GM19351 (cell line): ENCODE data around the gene PEAK1.
"Not testable (repeated sequence)": the region's sequence is repeated elsewhere in the genome, so short reads cannot be mapped to it uniquely, and the experiment has no call there.

Experiments
- ATAC-seq: cut with Tn5 transposase; IDR thresholded peaks from one replicate; pipeline ENCODE4 v1.9.1; 2021; ENCODE audit warnings: mild to moderate bottlenecking, moderate library complexity; ENCODE audit not compliant: unreplicated experiment

The PEAK1 gene

DNA sequence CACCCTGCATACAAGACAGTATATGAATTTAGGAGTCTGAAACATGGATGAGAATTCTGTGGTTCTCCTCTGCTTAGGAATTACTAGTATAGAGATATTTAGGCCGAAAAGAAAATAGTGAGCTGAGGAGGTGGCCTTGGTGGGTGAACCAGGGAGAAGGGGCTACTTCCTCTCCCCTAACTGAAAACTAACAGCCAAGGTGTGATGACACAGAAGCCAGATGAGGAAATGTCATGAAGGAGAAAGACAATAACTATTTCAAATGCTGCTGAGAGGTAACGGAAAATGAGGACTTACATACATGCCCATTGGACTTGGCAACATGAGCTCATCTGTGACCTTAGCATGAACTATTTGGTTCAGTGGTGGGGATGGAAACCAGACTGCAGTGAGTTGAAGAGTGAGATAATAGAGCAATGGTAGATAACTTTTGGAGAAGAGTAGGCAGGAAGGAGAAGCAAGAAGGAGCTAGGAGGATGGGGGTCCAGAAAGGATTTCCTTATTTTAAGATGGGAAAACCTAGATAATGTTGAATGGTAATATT lies 234.6 kb downstream of the PEAK1 start:
- no peak for ATAC-seq

DNA sequence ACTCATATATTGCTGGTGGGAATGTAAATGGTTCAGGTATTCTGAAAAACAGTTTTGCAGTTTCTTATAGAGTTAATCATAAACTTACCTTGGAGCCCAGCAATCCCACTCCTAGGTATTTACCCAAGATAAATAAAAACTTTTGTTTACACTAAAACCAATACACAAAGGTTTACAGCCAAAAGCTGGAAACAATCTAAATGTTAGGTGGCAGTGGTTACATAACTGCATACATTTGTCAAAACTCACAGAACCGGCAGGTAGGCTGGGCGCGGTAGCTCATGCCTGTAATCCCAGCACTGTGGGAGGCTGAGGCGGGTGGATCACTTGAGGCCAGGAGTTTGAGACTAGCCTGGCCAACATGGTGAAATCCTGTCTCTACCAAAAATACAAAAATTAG lies 235.6 kb downstream of the PEAK1 start:
- not testable (repeated sequence) for ATAC-seq

DNA sequence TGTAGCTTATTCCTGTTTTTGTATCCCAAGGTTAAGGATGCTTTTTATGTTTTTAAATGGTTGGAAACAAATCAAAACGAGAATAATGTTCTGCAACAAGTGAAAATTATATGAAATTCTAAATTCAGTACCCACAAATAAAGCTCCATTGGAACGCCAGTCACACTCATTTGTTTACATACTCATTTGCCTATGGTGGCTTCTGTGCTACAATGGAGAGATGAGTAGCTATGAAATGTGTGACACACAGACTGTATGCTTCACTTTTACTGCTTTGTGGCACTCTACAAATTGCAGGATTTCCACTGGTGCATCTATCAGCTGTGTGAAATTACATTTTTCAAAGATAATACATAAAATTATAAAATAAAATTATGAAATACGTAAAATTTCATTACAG lies 236.8 kb downstream of the PEAK1 start:
- ATAC-seq = no peak

DNA sequence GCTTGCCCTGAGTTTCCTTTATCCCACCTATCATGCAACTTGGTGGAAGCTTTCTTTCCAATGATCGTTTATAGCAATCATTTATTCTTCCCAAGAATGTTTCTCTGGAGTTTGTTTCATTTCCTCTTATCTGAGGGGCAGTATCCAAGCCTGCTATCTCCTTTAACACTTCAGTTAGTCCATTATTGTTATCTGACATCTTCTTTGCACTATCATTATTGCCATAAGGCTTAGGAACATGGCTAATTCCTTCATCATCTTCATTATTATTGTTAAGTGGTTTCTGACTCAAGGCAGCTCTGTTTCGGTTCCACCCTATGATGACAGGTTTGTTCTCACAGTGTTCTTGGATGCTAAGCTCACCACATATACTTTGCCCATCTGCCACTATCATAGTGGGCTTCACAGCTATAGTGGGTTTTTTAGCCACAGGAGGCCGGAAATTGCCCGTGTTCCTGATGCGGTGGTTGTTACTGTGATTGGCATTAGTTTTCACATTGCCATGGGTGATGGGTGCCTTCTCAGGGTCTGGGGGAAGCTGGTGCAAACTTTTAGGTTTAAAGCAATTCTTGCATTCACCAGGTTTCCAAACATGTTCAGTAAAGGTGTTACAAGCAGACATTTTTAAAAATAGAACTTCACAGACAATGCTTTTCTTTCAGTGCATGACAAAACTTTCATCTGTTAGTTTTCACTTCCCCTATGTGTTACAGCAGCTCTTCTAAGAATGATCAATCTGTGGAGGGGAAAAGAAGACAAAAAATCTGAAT lies 238.4 kb downstream of the PEAK1 start:
- peak; percentile 47 for ATAC-seq

DNA sequence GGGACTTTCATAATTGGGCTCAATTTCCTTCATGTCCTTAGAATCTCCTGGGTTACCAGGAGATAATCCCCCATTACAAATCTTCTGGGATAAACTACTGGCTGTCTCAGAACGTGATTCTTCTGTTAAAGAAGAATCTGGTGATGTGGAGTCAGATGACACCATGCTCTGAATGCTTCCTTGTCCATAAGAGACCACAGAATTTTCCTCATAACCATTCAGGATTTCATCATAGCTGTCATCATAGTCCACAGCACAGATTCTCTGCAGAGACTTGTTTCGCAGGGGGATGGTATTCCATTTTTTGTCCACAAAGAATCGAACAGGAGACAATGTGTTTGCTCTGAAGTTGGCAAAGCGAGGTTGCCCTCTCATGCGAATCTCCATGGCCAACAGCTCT lies 239.1 kb downstream of the PEAK1 start:
- no peak for ATAC-seq

DNA sequence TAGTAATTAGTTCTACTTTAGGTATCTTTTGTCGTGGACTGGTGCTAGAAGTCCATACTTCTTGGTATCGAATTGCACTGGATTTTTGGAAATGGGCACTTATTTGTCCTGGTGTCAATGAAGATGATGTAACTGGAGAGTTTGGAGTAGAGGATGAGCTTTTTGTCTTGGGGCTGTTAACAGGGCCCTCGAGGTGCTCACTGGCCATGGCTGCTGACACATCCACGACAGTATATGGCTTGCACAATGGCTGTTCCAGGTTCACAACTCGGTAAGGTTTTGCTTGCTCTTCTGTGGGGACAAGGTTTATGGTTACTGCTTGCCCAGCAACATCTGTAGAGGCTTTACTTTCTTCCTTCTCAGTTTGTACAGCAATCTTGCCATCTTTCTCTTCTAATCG lies 239.6 kb downstream of the PEAK1 start:
- no peak for ATAC-seq

DNA sequence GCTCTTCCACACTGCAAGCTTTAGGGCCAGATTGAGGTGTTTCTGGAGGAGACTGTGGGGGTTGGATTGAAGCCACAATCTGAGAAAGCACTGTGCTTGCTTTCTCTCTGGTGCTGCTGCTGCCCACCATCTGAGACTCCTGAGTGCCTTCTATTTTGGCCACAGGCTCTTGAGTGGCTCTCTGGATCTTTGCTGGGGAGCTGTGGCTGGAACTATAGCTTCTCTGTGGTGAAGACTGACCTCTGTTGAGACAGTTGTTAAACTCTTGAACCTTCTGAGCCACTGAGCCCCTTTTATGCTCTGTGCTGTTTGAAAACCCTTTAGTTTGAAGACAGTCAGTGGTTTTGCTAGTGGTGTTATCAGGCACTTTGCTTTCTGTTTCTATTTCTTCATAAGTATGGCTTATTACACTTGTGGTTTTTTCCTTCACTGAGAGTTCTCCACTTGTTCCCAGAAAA lies 240.3 kb downstream of the PEAK1 start:
- ATAC-seq = peak; percentile 59

DNA sequence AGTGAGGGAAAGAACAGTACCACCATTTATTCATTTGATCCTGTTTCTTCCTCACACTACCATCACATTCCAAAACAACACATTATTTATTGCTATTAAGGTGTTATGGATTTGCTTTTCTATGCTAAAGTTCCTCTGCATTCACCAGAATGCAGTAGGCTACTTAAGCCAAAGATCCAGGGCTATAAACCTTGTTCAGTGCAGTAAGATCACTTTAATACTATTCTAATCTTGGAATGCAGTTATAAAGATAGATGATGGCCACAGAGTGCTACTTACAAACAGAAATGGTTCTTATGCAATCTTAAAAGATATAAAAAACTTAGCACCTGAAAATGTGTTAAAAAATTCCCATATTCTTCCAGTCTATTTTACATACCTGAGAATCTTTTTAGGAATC lies 241.5 kb downstream of the PEAK1 start:
- ATAC-seq = no peak

DNA sequence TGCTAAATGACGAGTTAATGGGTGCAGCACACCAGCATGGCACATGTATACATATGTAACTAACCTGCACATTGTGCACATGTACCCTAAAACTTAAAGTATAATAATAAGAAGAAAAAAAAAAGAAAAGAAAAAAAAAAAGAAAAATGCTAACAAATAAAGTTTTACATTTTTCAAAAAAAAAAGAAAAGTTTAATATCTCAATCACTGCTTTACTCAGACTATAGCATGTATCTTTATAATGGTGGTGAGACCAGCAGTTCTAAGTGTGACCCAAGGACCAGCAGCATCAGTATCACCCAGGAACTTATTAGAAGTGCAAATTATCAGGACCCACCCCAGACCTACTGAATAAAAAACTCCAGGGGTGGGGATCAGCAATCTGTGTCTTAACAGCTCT lies 243.8 kb downstream of the PEAK1 start:
- ATAC-seq = not testable (repeated sequence)

DNA sequence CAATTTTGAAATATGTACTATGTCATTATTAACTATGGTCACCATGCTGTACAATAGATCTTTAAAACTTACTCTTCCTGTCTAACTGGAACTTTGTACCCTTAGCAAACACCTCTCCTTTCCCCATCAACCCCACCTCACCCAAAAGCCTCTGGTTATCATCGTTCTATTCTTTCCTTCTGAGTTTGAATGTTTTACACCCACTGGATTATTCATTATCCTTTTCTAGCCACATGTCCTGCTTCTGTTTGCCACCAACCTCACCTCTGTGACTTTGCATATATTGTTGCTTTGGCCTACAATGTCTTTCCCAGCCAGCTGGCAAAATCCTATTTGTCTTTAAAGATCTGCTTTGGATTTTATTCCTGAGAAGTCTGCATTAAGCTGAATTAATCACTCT lies 246.4 kb downstream of the PEAK1 start:
- no peak for ATAC-seq

DNA sequence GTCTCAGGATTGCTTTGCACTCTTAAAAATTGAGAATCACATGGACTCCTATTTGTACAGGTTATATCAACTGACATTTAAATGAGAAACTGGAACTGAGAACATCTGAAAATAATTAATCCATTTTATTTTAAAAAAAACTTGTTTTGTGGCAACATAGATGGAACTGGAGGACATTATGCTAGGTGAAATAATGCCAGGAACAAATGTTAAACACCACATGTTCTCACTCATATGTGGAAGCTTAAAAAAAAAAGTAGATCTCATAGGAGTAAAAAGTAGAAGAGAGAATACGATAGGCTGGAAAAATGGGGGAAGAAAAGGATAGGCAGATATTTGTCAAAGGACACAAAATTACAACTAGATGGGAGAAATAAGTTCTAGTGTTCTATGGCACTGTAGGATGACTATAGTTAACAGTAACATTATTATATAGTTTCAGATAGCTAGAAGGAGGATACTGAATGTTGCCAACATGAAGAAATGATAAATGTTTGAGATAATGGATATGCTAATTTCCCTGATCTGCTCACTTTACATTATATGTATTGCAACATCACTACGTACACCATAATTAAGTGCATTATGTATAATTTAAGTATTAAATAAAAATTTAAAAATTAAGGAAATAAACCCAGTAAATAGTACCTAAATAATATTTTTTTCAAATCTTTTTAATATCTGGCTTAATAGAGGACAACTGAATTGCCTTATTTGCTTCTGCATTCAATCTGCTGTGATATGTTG lies 248.5 kb downstream of the PEAK1 start:
- no peak for ATAC-seq

DNA sequence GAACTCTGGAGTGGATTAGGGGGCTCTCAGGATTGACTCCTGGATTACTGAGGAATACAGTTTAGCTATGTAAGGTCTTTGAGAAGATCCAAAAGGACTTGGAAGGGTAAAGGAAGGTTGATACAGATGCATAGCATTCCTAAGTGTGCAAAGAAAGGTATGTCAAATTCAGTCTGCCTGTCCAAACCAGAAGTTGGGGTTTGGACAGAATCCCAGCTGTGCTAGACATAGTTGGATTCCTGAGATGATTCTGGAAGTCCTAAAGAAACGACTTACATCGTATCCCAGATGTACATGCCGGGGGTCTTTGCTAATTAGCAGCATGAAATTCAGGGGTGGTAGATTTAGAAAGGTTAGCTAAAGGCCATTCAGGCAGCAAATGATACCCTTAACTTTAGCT lies 251.3 kb downstream of the PEAK1 start:
- ATAC-seq = no peak

DNA sequence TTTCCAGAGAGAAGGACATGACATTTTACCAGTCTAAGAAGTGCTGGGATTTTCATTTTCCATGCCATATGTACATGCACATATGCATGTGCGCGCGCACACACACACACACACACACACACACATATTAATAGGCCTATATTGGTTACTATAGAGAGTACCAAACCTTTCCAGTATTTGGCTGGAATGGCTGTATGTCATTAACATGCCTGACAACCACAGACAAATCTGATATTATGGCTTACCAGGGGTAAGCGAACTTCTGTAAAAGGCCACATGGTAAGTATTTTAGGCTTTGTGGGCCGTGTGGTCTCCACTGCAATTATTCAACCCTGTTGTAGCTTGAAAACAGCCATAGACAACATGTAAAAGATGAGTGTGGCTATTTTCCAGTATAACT lies 251.8 kb downstream of the PEAK1 start:
- no peak for ATAC-seq

DNA sequence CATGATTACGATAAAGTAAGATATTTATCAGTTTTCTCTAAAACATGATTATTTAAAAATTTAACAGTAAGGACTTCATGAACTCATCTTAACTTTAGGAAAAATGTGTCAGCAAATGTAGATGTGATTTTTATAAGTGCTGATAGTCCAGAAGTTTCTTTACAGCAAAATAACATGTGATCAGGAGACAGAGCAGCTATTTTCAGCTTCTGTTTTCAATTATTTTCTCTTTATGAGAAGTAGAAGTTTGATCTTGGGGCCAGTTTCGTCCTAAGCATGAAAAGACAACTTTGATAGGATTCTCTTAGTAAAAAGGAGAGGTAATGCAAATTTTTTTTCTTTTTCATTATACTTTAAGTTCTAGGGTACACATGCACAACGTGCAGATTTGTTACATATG lies 252.5 kb downstream of the PEAK1 start:
- no peak for ATAC-seq

DNA sequence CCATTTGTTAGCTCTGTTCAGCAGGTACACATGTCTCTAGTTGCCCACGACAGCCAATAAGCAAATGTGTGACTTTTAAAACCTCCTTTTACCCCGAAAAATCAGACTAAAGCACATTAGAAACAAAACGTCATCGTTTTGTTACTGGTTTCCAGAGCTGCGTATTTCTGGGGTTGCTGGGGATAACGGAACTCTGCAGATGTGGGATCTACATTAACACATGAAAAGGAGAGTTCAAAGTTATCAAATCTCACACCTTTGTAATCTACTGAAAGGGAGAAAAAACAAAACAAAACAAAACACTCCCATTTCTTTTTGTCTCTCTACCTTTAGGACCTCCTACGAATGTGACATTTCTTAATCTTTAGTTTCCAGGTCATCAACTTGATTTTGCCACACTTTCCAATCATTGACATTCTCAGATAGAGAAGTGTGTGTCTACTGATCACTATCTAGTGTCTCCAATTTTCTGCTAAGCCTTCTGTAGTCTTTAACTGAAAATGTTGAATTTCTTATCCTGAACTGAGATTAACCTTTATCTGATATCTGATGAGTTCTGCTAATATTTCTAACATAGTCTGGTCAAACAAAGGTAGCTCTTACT lies 256.0 kb downstream of the PEAK1 start:
- ATAC-seq = no peak

DNA sequence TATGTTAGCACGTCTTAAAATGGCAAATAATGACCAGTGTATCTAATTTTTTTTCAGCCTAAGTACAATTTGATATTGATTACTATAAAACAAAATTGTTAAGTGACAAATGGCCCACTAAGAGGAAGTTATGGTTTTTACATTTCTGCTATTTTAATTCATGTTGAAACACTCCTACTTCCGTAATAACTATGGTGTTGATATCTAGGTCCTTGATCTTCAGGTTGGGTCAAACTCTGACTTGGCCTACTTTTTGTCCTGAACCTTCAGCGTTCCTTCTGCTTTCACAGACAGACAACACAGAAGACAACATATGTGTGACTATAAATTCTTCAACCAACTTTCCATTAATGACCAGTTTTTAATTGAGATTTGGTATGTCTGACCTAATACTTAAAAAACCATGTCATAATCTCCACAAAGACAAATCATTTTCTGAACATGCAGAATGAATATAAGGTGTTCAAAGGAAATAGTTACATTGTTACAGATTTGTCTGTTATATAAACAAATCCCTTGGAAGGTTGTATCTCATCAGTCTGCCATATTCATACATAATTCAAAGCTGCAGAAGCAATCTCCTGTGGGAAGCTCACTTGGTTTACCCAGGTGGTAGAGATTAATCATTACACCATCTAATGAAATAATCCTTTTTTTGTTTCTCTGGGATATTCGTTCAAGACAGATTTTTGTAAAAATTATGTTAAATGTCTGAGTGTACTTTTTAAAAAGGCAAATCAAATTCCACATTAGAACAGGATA lies 256.9 kb downstream of the PEAK1 start:
- no peak for ATAC-seq

DNA sequence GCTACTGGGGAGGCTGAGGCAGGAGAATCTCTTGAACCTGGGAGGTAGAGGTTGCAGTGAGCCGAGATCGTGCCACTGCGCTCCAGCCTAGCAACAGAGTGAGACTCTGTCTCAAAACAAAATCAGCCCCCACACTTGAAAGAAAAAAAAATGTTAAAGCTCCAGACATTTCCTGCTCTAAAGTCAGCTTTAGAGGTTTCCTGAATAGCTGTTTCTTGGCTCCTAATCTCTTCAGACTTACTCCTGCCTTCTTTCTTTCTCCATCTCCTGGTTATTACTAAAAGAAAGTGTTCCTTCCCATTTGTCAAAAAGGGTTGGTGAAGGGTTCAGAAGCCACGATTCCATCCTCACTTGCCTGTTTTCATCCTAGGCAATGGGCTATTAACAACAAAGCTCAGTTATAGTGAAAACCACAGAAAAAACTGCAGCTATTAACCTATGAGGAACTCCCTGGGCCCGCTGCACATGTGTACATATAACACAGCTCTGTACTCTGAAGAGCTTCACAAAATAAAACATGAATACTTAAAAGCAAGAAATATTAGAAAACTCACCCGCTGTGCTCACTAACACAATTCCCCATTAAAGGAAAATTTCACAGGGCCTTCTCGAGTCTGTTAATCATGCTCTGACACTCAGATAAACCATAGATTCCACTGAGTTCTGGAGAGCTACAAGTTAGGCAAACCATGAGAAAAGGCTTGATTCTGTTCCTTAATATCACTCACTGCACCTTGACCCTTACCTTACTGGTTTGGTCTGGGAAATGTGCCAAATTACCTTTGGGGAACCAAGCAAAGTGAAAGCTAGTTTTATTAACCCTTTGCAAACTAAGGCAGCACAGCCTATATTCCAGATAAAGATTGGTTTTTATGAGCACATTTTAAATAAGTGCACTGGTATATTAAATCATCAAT lies 259.1 kb downstream of the PEAK1 start:
- no peak for ATAC-seq

DNA sequence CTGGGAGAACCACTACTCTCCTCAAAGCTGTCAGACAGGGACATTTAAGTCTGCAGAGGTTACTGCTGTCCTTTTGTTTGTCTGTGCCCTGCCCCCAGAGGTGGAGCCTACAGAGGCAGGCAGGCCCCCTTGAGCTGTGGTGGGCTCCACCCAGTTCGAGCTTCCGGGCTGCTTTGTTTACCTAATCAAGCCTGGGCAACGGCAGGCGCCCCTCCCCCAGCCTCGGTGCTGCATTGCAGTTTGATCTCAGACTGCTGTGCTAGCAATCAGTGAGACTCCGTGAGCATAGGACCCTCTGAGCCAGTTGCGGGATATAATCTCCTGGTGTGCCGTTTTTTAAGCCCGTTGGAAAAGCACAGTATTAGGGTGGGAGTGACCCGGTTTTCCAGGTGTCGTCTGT lies 263.9 kb downstream of the PEAK1 start:
- not testable (repeated sequence) for ATAC-seq

DNA sequence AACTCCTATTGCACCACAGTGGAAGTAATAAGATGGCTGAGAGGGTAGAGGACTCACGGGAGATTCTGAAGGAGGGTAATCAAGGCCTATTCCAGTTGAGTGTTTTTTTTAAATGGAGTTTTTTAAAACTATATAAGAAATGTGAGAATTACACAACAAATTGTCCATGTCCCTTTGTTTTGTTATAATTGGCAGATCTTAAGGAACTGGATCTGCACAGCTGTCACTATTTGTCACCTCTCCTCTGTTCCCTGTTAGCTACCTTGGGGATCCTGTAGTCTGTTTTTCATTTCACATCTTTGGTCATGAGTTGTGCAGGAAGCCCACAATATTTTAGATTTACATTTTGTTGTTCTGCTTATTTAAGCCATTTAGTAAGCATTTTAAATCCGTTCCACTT lies 271.7 kb downstream of the PEAK1 start:
- ATAC-seq = no peak

DNA sequence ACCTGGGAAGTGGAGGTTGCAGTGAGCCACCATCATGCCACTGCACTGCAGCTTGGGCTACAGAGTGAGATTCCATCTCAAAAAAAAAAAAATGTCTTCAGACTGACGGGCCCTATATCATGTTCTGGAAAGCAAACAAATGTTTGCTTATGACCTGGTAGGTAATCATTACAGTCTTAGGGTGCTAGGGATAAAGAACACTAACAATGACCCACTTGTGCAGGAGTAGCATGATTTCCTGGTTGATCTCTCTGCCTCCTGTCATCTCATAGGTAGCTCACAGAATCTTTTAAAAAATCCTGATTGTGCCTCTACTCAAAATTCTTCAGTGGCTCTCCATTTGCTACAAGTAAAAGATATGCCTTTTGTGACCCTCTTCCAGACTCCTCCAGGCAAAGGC lies 274.5 kb downstream of the PEAK1 start:
- ATAC-seq = no peak
